ENCODE results near the gene ROR2.

- TF ChIP-seq, protein P1, sequence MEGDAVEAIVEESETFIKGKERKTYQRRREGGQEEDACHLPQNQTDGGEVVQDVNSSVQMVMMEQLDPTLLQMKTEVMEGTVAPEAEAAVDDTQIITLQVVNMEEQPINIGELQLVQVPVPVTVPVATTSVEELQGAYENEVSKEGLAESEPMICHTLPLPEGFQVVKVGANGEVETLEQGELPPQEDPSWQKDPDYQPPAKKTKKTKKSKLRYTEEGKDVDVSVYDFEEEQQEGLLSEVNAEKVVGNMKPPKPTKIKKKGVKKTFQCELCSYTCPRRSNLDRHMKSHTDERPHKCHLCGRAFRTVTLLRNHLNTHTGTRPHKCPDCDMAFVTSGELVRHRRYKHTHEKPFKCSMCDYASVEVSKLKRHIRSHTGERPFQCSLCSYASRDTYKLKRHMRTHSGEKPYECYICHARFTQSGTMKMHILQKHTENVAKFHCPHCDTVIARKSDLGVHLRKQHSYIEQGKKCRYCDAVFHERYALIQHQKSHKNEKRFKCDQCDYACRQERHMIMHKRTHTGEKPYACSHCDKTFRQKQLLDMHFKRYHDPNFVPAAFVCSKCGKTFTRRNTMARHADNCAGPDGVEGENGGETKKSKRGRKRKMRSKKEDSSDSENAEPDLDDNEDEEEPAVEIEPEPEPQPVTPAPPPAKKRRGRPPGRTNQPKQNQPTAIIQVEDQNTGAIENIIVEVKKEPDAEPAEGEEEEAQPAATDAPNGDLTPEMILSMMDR (IDR thresholded peaks at IDR 0.05), result no peak
- no peak for TF ChIP-seq POLR2A (IDR thresholded peaks at IDR 0.05)
Observed at GRCh38 chr9:91834740-91835139, 115.3 kb downstream of the ROR2 start.
